HFF-Myc (cell line): ENCODE results near the gene LDHD.

Experiments
- DNase-seq: peaks from one replicate; pipeline ENCODE4 v3.0.0-alpha.2; 2011; ENCODE audit warnings: low read depth; ENCODE audit errors: extremely low read depth
- H3K4me3 ChIP-seq: replicated peaks from 2 replicates; pipeline ENCODE4 v1.5.1; 2011; ENCODE audit warnings: low read depth, mild to moderate bottlenecking, control low read depth, low read length
- TF ChIP-seq, protein P1 (sequence below): IDR thresholded peaks from 2 replicates; pipeline ENCODE4 v1.5.1; 2012; ENCODE audit warnings: mild to moderate bottlenecking, low read depth, low read length, control low read depth; ENCODE audit errors: missing control alignments

Gene LDHD

DNA sequence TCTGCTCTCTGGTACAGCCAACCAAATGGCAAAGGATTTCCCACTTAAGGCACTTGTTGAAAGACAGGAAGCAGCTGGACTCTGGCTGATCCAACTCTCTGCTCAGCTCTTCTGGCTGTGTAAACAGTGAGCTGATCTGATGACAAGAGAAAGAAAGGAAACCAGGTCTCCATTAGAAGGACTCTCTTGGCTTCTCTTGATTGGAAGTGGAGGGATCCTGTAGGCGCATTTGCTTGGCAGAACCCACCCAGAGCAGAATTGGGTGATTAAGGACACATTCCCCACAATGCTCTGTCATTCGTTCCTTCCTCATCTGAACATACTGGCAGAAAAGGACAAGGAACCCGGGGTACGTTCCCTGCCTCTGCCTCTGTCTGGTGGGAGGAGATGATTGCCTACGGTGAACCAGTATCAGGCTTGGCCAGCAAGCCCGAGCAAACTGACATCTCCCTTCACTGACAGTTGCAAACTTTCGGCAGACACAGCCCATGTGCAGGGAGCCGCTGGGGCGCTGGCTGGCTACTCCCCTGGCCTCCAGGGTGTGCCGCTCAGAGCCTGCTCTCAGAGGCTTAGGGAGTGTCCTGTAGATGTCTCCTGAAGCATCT lies 29.1 kb downstream of the LDHD start:
- H3K4me3 ChIP-seq: no peak overlapping the region
- TF ChIP-seq, protein P1, sequence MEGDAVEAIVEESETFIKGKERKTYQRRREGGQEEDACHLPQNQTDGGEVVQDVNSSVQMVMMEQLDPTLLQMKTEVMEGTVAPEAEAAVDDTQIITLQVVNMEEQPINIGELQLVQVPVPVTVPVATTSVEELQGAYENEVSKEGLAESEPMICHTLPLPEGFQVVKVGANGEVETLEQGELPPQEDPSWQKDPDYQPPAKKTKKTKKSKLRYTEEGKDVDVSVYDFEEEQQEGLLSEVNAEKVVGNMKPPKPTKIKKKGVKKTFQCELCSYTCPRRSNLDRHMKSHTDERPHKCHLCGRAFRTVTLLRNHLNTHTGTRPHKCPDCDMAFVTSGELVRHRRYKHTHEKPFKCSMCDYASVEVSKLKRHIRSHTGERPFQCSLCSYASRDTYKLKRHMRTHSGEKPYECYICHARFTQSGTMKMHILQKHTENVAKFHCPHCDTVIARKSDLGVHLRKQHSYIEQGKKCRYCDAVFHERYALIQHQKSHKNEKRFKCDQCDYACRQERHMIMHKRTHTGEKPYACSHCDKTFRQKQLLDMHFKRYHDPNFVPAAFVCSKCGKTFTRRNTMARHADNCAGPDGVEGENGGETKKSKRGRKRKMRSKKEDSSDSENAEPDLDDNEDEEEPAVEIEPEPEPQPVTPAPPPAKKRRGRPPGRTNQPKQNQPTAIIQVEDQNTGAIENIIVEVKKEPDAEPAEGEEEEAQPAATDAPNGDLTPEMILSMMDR: no peak
- peak; percentile 65 for DNase-seq

DNA sequence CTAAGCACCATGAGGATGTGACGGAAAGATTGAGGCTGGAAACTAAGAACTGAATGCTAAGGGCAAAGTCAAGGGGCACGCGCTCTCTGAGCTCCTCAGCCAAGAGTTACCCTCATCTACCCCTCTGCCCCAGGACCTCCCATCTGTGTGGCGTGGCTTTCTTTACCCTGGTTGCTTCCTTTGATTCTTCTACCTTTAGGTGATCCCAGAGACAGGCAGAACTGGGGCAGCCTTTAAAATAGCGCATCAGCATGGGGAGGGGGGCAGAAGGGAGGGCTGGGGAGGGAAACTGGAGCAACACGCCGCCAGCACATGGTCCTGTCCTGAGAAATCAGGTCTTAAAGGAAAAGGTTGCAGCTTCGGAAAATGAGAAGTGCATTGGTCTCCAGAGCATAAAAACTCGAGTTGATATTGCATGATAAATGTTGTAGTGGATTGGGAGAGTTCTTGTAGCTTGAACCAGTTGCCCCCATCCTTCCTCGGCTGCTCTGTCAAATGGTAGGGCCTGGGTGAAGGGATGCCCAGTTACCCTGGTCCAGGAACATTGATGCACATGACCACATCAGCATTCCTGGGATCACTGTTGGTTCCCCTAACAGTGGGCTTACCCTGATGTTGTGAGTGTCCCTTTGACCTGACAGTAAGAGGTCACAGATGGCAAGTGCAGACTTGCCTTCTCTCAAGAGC lies 29.7 kb downstream of the LDHD start:
- DNase-seq: no peak
- TF ChIP-seq, protein P1: no peak
- no peak overlapping the region for H3K4me3 ChIP-seq

DNA sequence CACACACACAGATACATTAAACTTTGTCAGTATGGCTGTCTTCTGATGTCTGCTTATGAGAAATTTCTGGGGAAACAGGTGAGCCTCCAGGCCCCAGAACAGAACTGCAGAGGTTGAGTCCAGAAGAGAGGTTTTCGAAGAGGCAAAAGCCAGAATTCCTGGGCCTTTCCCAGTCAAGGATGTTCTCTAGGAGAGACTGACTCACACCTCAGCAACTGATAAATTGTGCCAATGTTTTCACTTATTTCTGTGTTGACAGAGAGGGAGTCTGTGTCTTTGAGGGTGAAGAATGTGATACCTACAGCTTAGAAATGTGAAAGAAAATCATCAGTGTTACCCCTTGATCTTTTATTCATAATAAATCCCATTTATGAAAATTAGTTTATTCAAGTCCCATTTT lies 30.3 kb downstream of the LDHD start:
- no peak for DNase-seq
- H3K4me3 ChIP-seq: no peak overlapping the region
- TF ChIP-seq, protein P1: no peak

DNA sequence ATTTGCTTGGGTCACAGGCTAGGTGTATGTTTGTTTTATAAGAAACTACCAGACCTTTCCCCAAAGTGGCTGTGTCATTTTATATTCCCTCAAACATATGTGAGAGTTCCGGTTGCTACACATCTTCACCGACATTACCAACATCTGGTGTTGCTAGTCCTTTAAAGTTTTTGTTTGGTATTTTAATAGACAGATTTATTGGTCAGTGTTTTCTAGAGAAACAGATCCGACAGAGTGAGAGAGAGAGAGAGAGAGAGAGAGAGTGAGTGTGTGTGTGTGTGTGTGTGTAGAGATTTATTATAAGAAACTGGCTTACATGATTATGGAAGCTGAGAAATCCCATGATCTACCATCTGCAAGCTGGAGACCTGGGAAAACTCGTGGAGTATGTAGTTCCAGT lies 31.0 kb downstream of the LDHD start:
- peak; percentile 54 for DNase-seq
- H3K4me3 ChIP-seq: no peak overlapping the region
- TF ChIP-seq, protein P1: no peak

DNA sequence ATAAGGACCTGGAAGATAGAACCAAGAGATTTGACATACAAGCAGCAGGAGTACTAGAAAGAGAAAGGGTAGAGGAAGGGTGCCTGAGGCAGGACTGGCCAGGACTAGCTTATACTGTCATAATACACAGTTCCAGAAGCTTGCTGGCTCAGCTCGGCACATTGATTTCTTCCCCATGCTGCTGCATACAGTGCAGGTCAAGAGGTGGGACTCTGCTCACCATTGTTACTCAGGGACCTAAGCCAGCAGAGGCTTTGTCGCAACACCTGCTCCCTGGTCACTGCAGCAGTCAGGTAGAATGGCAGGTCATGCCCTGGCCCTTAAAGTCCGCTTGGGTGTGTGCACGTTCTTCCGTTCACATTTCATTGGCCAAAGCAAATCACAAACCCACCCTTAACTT lies 32.8 kb downstream of the LDHD start:
- H3K4me3 ChIP-seq: no peak overlapping the region
- DNase-seq: no peak
- TF ChIP-seq, protein P1: no peak

DNA sequence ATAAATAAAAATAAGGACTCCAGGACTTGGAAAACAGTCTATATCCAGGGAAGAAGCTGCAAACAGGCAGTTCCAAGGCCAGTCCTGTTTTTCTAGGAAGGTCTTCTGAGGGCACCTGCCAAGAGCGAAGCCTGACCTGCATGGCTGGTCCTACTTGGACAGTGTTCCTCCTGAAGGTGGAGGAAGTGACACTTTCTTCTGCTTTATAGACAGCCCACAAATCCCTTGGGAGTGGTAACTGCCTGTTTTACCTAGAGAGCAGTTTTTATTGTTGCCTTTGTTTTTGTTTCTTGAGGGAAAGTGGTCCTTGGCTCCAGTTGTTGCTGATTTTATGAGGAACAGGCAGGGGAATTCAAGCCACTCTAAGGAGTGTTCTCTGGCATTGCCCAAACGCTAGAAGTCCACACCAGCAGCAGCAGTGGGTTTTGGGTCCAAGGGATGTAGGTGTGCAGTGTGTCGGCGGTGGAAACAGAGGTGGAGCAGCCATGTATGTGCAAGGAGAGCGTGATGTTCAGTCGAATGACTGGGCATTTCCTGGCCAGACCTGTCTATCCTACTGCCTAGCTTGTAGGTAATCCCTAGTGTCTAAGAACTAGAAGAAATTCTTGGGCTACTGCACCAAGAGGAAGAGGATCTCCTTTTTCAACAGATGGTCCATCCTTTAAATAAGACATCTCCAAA lies 35.3 kb downstream of the LDHD start:
- no peak overlapping the region for H3K4me3 ChIP-seq
- TF ChIP-seq, protein P1: no peak
- no peak for DNase-seq
